Astrocyte of the spinal cord (primary cell): ENCODE measurements around the gene CEP95.
"Not testable (repeated sequence)": the region's sequence is repeated elsewhere in the genome, so short reads cannot be mapped to it uniquely, and the experiment has no call there.

Source experiments
- DNase-seq: peaks from one replicate; pipeline ENCODE4 v3.0.0; 2011; ENCODE audit warnings: low read depth, low spot score
- H3K4me3 ChIP-seq: 2 replicates; pipeline ENCODE4 v1.5.1; 2011; ENCODE audit warnings: low read depth, mild to moderate bottlenecking, low read length, moderate library complexity
- in situ Hi-C: cut with HindIII; loops from 2 replicates; pipeline ENCODE4 v1.10.0; 2017; ENCODE audit warnings: low sequenced_read_pairs
- TF ChIP-seq, protein P1 (sequence below): IDR thresholded peaks from 2 replicates; pipeline ENCODE4 v1.5.1; 2012; ENCODE audit warnings: low read depth, mild to moderate bottlenecking, low read length, inconsistent platforms

Gene CEP95

DNA sequence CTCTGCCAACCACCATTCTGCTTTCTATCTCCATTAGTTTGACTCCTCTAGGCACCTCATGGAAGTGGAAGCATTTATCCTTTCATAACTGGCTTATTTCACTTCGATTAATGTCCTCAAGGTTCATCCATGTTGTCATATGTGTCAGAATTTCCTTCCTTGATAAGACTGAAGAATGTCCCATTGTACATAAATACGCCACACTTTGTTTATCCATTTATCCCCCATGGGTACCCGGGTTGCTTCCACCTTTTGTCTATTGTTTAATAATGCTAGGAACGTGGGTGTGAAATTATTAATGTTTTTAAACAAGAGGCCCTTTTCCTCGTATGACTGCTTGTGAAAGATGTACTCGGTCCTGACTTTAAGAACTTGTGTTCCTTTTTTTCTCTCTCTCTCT, 45.0 kb upstream of the CEP95 start:
- no peak for DNase-seq
- no peak overlapping the region for H3K4me3 ChIP-seq
- TF ChIP-seq, protein P1, sequence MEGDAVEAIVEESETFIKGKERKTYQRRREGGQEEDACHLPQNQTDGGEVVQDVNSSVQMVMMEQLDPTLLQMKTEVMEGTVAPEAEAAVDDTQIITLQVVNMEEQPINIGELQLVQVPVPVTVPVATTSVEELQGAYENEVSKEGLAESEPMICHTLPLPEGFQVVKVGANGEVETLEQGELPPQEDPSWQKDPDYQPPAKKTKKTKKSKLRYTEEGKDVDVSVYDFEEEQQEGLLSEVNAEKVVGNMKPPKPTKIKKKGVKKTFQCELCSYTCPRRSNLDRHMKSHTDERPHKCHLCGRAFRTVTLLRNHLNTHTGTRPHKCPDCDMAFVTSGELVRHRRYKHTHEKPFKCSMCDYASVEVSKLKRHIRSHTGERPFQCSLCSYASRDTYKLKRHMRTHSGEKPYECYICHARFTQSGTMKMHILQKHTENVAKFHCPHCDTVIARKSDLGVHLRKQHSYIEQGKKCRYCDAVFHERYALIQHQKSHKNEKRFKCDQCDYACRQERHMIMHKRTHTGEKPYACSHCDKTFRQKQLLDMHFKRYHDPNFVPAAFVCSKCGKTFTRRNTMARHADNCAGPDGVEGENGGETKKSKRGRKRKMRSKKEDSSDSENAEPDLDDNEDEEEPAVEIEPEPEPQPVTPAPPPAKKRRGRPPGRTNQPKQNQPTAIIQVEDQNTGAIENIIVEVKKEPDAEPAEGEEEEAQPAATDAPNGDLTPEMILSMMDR = no peak

DNA sequence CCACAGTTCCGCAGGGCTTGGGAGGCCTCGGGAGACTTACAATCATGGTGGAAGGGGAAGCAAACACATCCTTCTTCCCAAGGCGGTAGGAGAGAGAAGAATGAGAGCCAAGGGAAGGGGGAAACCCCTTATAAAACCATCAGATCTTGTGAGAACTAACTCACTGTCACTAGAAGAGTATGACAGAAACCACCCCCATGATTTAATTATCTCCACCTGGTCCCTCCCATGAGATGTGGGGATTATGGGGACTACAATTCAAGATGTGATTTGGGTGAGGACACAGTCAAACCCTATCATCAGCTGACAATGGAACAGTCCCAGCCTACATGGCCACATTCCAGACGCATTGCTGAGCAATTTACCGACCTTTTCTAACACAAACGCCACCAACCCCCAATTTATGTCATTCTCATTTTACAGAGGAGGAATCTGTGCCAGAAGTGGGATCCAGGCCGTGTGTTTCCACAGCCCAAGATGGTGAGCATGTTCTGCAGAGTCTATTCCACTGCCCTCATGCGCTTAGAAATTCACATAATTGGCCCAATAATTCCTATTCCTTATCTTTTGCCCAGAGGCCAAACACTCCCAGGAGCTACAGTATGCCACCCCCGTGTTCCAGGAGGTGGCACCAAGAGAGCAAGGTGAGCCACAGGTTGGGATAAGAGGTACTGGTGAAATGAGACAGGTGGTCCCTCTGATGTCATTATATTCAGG, 40.6 kb upstream of the CEP95 start:
- in situ Hi-C loops = no loop called here
- TF ChIP-seq, protein P1 = no peak
- no peak for DNase-seq
- H3K4me3 ChIP-seq = no peak overlapping the region

More for the DNA sequence above, 45.0 kb upstream of the CEP95 start:
- in situ Hi-C loops = no loop called here

DNA sequence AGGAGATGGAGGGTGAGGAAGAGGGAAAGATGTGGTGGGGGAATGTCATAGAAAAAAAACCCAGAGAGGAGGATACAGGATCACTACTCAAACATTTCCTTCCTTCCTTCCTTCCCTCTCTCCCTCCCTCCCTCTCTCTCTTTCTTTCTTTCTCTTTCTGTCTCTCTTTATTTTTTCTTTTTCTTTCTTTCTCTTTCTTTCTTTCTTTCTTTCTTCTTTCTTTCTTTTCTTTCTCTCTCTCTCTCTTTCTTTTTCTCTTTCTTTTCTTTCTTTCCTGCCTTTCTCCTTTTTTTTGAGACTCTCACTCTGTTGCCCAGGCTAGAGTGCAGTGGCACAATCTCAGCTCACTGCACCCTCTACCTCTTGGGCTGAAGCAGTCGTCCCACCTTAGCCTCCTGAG, 39.9 kb upstream of the CEP95 start:
- DNase-seq = not testable (repeated sequence)

DNA sequence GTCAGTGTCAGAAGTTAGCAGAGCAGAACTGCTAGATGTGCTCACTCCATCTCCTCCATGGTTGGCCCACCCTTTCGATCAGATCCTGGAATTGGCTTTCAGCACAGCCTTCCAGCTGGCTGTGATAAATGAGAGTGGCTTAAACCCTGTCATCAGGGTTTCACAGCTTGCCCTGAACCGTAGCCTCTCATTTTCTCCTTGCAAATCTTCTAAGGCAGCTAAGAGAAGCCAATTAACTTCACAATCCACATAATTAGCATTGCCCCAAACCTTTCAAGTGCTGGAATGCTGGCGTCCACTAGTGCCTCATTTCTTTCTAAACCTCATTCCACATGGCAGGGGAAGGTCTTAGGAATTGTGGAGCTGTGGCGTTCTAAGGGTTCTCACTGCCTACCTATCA, 36.2 kb upstream of the CEP95 start:
- no peak for DNase-seq
- in situ Hi-C loops = no loop called here

More for the DNA sequence above, 39.9 kb upstream of the CEP95 start:
- H3K4me3 ChIP-seq, in situ Hi-C loops: not testable (repeated sequence)

DNA sequence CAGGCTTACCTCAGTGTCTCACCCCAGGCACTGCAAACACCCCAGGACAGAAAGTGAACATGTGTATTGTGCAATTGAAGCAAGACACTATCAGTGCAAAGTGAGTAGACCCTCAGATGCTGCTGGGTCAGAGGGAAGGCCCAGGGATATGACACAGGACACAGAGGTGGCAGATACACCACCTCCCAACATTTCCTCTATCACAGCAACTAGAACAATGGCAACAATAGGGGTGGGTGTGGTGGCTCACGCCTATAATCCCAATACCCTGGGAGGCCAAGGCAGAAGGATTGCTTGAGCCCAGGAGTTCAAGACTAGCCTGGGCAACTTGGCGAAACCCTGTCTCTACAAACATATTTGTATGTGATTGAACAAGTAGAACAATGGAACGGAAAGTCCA, 35.3 kb upstream of the CEP95 start:
- DNase-seq = no peak
- in situ Hi-C loops = no loop called here
- no peak overlapping the region for H3K4me3 ChIP-seq
- TF ChIP-seq, protein P1 = no peak

More for the DNA sequence above, 36.2 kb upstream of the CEP95 start:
- H3K4me3 ChIP-seq = no peak overlapping the region
- TF ChIP-seq, protein P1 = no peak

DNA sequence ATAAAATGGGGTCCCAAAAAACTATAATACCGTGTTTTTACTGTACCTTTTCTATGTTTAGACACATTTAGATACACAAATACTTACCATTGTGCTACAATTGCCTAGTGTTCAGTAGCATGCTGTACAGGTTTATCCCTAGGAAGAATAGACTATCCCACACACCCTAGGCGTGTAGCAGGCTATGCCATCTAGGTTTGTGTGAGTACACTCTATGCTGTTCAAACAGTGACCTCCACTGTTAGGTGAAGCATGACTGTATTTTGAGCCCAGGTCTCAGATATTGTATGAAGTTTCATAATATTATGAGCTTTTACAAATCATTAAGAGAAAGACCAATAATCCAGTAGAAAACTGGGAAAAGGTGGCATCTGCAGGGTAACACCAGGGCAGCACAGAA, 34.2 kb upstream of the CEP95 start:
- in situ Hi-C loops = no loop called here

DNA sequence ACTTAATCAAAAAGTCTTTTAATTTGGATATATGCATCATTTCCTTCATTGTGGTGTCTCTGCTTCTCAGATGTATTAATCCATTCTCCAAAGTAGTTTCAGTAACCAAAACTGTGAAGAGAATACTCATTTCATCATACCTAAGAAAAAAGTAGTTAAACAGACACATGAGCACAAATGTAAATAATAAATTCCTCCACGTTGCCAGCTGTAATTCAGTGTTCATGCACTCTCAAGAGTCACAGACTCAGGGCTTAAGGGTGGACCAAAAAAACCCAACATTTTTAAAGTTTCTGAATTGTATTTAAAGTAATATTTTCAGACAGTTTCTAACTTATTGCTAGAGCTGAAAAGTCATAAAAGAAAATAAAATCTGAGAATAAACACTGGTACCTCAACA, 28.9 kb upstream of the CEP95 start:
- no peak overlapping the region for H3K4me3 ChIP-seq
- TF ChIP-seq, protein P1 = no peak
- in situ Hi-C loops = no loop called here
- DNase-seq = no peak

More for the DNA sequence above, 34.2 kb upstream of the CEP95 start:
- no peak overlapping the region for H3K4me3 ChIP-seq
- no peak for DNase-seq
- TF ChIP-seq, protein P1 = no peak
